Activated CD8-positive, alpha-beta T cell treated with anti-CD3 and anti-CD28 coated beads, Interleukin-2, amount 10 ng/mL, durations not matched to agents 7 days and 5 days (primary cell): ENCODE results near the gene COX7A1. TPM values are rescaled to one million over a fixed set of nuclear protein-coding genes. Genes with fewer than 3 reads are reported as not detected.

Experiments
- ATAC-seq: fragments of 150-1000 bp; cut with Tn5 transposase; one replicate; pipeline ENCODE4 v1.10.0; 2021; ENCODE audit warnings: moderate library complexity
- CTCF ChIA-PET: fragments of 350-600 bp; sonication (Branson Sonifier 250); formaldehyde crosslinking; loops from one replicate; lab custom pipeline; 2021; ENCODE audit warnings: antibody characterized with exemption; lab: Charles Lee
- POLR2A ChIA-PET: fragments of 350-600 bp; sonication (Branson Sonifier 250); formaldehyde crosslinking; loops from one replicate; lab custom pipeline; 2021; ENCODE audit warnings: antibody characterized with exemption; lab: Charles Lee
- DNase-seq: peaks from one replicate; pipeline ENCODE4 v3.0.0-alpha.2; 2020
- H3K27ac Mint-ChIP-seq: one replicate; pipeline ENCODE4 v1.8.0; 2021; ENCODE audit warnings: mild to moderate bottlenecking, mixed read lengths
- H3K27me3 Mint-ChIP-seq: one replicate; pipeline ENCODE4 v1.8.0; 2021; ENCODE audit warnings: low read depth, mixed read lengths
- H3K36me3 Mint-ChIP-seq: one replicate; pipeline ENCODE4 v1.8.0; 2021; ENCODE audit warnings: low read depth, mixed read lengths
- H3K4me1 Mint-ChIP-seq: one replicate; pipeline ENCODE4 v1.8.0; 2021; ENCODE audit warnings: low read depth, mixed read lengths
- H3K4me3 Mint-ChIP-seq: one replicate; pipeline ENCODE4 v1.8.0; 2021; ENCODE audit warnings: mild to moderate bottlenecking, mixed read lengths
- H3K9me3 Mint-ChIP-seq: one replicate; pipeline ENCODE4 v1.8.0; 2022; ENCODE audit warnings: mixed read lengths; ENCODE audit not compliant: insufficient read depth
- total RNA-seq, 2 experiments: library from RNA; stranded (reverse); gene quantifications; one replicate each; pipeline ENCODE4 v1.2.3, GENCODE V29; 2021

The COX7A1 gene
- total RNA-seq, 2 experiments from 2014 or later, result not detected

- Mint-ChIP-seq H3K4me1 (peaks cover 17% of the 10 kb centered on the region), H3K36me3 (peaks cover 26% of the 10 kb centered on the region), H3K9me3 (no peaks in the 10 kb centered on the region), H3K27me3 (no peaks in the 10 kb centered on the region), H3K27ac (no peak within 1 kb of the TSS), H3K4me3 (no peak within 1 kb of the TSS)
- DNase-seq, result no peak
- CTCF ChIA-PET, result no interaction called here
- ATAC-seq, result no peak
- POLR2A ChIA-PET, result no interaction called here
Measured at GRCh38 chr19:36110487-36111199, 41.6 kb downstream of the COX7A1 start, which contains the start of gene OVOL3. OVOL3 (plus strand) TSS chr19:36111143; CDS start chr19:36111203, 60 bp downstream.

- DNase-seq (no peak), ATAC-seq (no peak)
- ChIA-PET CTCF (interaction anchor here (0.9 kb wide), 1 partner anchor 19 kb away, joined by 3 read pairs; no protein-coding TSS in a partner anchor), POLR2A (no interaction called here)
- peaks cover 12% of the 10 kb centered on the region for H3K4me1 Mint-ChIP-seq
- H3K27me3 Mint-ChIP-seq, result no peaks in the 10 kb centered on the region
- H3K9me3 Mint-ChIP-seq, result no peaks in the 10 kb centered on the region
- peaks cover 29% of the 10 kb centered on the region for H3K36me3 Mint-ChIP-seq
- no peak overlapping the region for H3K4me3 Mint-ChIP-seq
- H3K27ac Mint-ChIP-seq, result peak overlapping the region; percentile 30
Measured at GRCh38 chr19:36108684-36109083, 43.6 kb downstream of the COX7A1 start.

GRCh38 chr19:36106991-36107390 lies 45.3 kb downstream of the COX7A1 start:
- ChIA-PET CTCF (no interaction called here), POLR2A (interaction anchor here (1.0 kb wide), 1 partner anchor 16 kb away, joined by 3 read pairs; no protein-coding TSS in a partner anchor)
- Mint-ChIP-seq H3K9me3 (no peaks in the 10 kb centered on the region), H3K27me3 (no peaks in the 10 kb centered on the region), H3K27ac (no peak overlapping the region), H3K4me3 (no peak overlapping the region), H3K4me1 (no peaks in the 10 kb centered on the region), H3K36me3 (peaks cover 34% of the 10 kb centered on the region)
- DNase-seq (no peak), ATAC-seq (no peak)

- H3K27ac Mint-ChIP-seq, result no peak overlapping the region
- no peak overlapping the region for H3K4me3 Mint-ChIP-seq
- ATAC-seq (no peak), DNase-seq (no peak)
- H3K4me1 Mint-ChIP-seq, result no peaks in the 10 kb centered on the region
- no peaks in the 10 kb centered on the region for H3K27me3 Mint-ChIP-seq
- H3K9me3 Mint-ChIP-seq, result no peaks in the 10 kb centered on the region
- H3K36me3 Mint-ChIP-seq, result peaks cover 30% of the 10 kb centered on the region
- ChIA-PET CTCF (no interaction called here), POLR2A (interaction anchor here (1.0 kb wide), 1 partner anchor 15 kb away, joined by 3 read pairs; no protein-coding TSS in a partner anchor)
Measured at GRCh38 chr19:36106441-36106840, 45.8 kb downstream of the COX7A1 start.

- Mint-ChIP-seq H3K27ac (peak overlapping the region; percentile 20), H3K27me3 (no peaks in the 10 kb centered on the region), H3K4me3 (no peak overlapping the region), H3K9me3 (no peaks in the 10 kb centered on the region), H3K36me3 (peaks cover 39% of the 10 kb centered on the region), H3K4me1 (no peaks in the 10 kb centered on the region)
- DNase-seq, result no peak
- ChIA-PET CTCF (interaction anchor here (1.1 kb wide), 1 partner anchor 24 kb away, joined by 3 read pairs; no protein-coding TSS in a partner anchor), POLR2A (interaction anchor here (0.6 kb wide), 1 partner anchor 1272 kb away, joined by 3 read pairs; no protein-coding TSS in a partner anchor)
- ATAC-seq, result no peak
Measured at GRCh38 chr19:36103842-36104552, 48.2 kb downstream of the COX7A1 start.

GRCh38 chr19:36103040-36103626 lies 49.1 kb downstream of the COX7A1 start:
- Mint-ChIP-seq H3K4me3 (no peak overlapping the region), H3K27me3 (no peaks in the 10 kb centered on the region), H3K36me3 (peaks cover 43% of the 10 kb centered on the region), H3K9me3 (no peaks in the 10 kb centered on the region), H3K4me1 (no peaks in the 10 kb centered on the region), H3K27ac (no peak overlapping the region)
- POLR2A ChIA-PET, result interaction anchor here (0.6 kb wide), 1 partner anchor 1271 kb away, joined by 3 read pairs; no protein-coding TSS in a partner anchor
- CTCF ChIA-PET, result interaction anchor here (1.1 kb wide), 1 partner anchor 25 kb away, joined by 3 read pairs; no protein-coding TSS in a partner anchor
- ATAC-seq (no peak), DNase-seq (no peak)

GRCh38 chr19:36101550-36102327 lies 50.5 kb downstream of the COX7A1 start:
- CTCF ChIA-PET, result no interaction called here
- Mint-ChIP-seq H3K9me3 (no peaks in the 10 kb centered on the region), H3K4me3 (no peak overlapping the region), H3K36me3 (peaks cover 43% of the 10 kb centered on the region), H3K4me1 (no peaks in the 10 kb centered on the region), H3K27me3 (no peaks in the 10 kb centered on the region), H3K27ac (no peak overlapping the region)
- DNase-seq (no peak), ATAC-seq (no peak)
- POLR2A ChIA-PET, result no interaction called here

Other genes with a start within 250 kb of the COX7A1 start
- gene HCST, start 249.9 kb downstream of the COX7A1 start, total RNA-seq, result 100 to 1,000 TPM; 196 to 216 TPM
- gene TYROBP, start 244.2 kb downstream of the COX7A1 start, total RNA-seq, result under 1 TPM; 0.52 to 0.71 TPM
- 10 to 100 TPM in 1 of 2 experiments, 1 to 10 TPM in 1; 9.8 to 10.3 TPM for gene LRFN3, start 216.1 kb downstream of the COX7A1 start, total RNA-seq
- gene SDHAF1, start 157.3 kb downstream of the COX7A1 start, total RNA-seq, result 10 to 100 TPM; 20.1 to 21.4 TPM
- 1 to 10 TPM; 1.8 to 2.6 TPM for gene SYNE4, start 143.6 kb downstream of the COX7A1 start, total RNA-seq
- 10 to 100 TPM; 43.3 to 47.2 TPM for gene ALKBH6, start 138.2 kb downstream of the COX7A1 start, total RNA-seq
- 1 to 10 TPM in 1 of 2 experiments, under 1 TPM in 1; 0.74 to 1.7 TPM for gene CLIP3, start 119.6 kb downstream of the COX7A1 start, total RNA-seq
- gene THAP8, start 98.2 kb downstream of the COX7A1 start, total RNA-seq, result 1 to 10 TPM; 5.7 to 5.8 TPM
- gene WDR62, start 97.5 kb downstream of the COX7A1 start, total RNA-seq, result 10 to 100 TPM; 43.6 to 44.5 TPM
- gene OVOL3, start 41.3 kb downstream of the COX7A1 start, total RNA-seq, result under 1 TPM in 1 of 2 experiments, not detected in 1; 0.58 TPM
- 10 to 100 TPM; 50.5 to 57.3 TPM for gene POLR2I, start 37.6 kb downstream of the COX7A1 start, total RNA-seq
- 100 to 1,000 TPM; 186 to 200 TPM for gene TBCB, start 37.0 kb downstream of the COX7A1 start, total RNA-seq
- gene CAPNS1, start 12.4 kb downstream of the COX7A1 start, total RNA-seq, result 100 to 1,000 TPM; 547 to 569 TPM
- gene ZNF565, start 62.2 kb upstream of the COX7A1 start, total RNA-seq, result 1 to 10 TPM; 2.2 to 2.7 TPM
- 10 to 100 TPM; 61.7 to 63.8 TPM for gene ZNF146, start 62.7 kb upstream of the COX7A1 start, total RNA-seq
- gene ZFP14, start 226.8 kb upstream of the COX7A1 start, total RNA-seq, result 1 to 10 TPM; 4.1 to 5.4 TPM